Measurements from ENCODE around the gene RNF38.

RNF38 gene

DNA sequence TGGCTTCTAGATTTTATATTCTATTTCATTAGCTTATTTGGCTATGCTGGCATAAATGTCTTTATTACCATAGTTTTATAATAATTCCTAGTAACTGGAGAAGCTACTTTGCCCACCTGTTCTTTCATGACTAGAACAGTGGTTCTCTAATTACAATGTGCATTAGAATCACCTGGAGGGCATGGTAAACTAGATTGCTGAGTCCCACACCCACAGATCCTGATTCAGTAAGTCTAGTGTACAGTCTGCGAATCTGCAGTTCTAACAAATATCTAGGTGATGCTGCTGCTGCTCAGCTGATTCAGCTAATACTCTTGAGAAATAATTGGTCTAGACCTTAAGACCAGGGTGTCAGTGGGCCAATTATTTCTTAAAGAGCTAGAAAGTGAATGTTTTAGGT is 35.5 kb downstream of the RNF38 start:
- CTCF ChIA-PET, result interaction anchor here (1.0 kb wide), 1 partner anchor 11 kb away, joined by 3 read pairs; no protein-coding TSS in a partner anchor
- no peak overlapping the region for H3K4me3 ChIP-seq (ENCODE audit: control insufficient read depth in 1 of 7, extremely low read depth in 1 of 7, insufficient read depth in 4 of 7, low read depth in 2 of 7, low read length in 6 of 7)

DNA sequence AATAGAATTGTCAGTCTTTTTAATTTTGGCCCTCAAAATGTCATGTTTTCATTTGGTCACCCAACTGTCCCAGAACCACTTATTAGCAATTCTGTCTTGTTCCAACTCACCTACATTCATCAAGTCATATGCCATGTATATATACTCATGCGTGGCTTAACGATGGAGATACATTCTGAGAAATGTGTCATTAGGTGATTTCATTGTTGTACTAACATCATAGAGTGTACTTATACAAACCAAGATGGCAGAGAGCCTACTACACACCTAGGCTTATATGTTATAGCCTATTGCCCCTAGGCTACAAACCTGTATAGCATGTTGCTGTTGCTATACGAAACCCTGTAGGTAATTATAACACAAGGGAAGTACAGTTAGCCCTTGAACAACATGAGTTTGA is 36.6 kb downstream of the RNF38 start:
- no CpG with 5 or more reads among the region's 3 CpGs for WGBS (ENCODE audit: insufficient coverage)
- H3K4me1 ChIP-seq (ENCODE audit: control extremely low read depth in 1 of 4, control insufficient read depth in 4 of 4, insufficient read depth in 4 of 4, low read length in 3 of 4), result no peaks in the 10 kb centered on the region
- ChIA-PET CTCF (no interaction called here), POLR2A (no interaction called here)
- H3K4me3 ChIP-seq (ENCODE audit: control insufficient read depth in 1 of 7, extremely low read depth in 1 of 7, insufficient read depth in 4 of 7, low read depth in 2 of 7, low read length in 6 of 7), result no peak overlapping the region
- no peak for DNase-seq
- H3K27ac ChIP-seq (ENCODE audit: insufficient read depth in 1 of 2, low read depth in 1 of 2, low read length in 2 of 2, poor library complexity in 1 of 2, severe bottlenecking in 2 of 2), result no peak overlapping the region
- H3K36me3 ChIP-seq (ENCODE audit: control insufficient read depth in 4 of 4, insufficient read depth in 4 of 4, low read length in 3 of 4), result peaks cover 10 to 59% (median 31%) of the 10 kb centered on the region in 4 experiments
- H3K27me3 ChIP-seq (replicated peaks in 2 of 5; ENCODE audit: control insufficient read depth in 4 of 5, insufficient read depth in 5 of 5, low read length in 4 of 5), result no peaks in the 10 kb centered on the region
- no peaks in the 10 kb centered on the region for H3K9me3 ChIP-seq (ENCODE audit: control extremely low read depth in 1 of 5, control insufficient read depth in 4 of 5, insufficient read depth in 2 of 5, low read depth in 1 of 5, low read length in 4 of 5)

More for the DNA sequence above, 35.5 kb downstream of the RNF38 start:
- no peaks in the 10 kb centered on the region for H3K9me3 ChIP-seq (ENCODE audit: control extremely low read depth in 1 of 5, control insufficient read depth in 4 of 5, insufficient read depth in 2 of 5, low read depth in 1 of 5, low read length in 4 of 5)
- no peak for DNase-seq
- 100% methylated on average over 1 of the region's 1 CpG for WGBS (ENCODE audit: insufficient coverage)
- H3K27ac ChIP-seq (ENCODE audit: insufficient read depth in 1 of 2, low read depth in 1 of 2, low read length in 2 of 2, poor library complexity in 1 of 2, severe bottlenecking in 2 of 2), result no peak overlapping the region
- H3K27me3 ChIP-seq (replicated peaks in 2 of 5; ENCODE audit: control insufficient read depth in 4 of 5, insufficient read depth in 5 of 5, low read length in 4 of 5), result no peaks in the 10 kb centered on the region
- H3K36me3 ChIP-seq (ENCODE audit: control insufficient read depth in 4 of 4, insufficient read depth in 4 of 4, low read length in 3 of 4), result peaks cover 16 to 68% (median 41%) of the 10 kb centered on the region in 4 experiments
- H3K4me1 ChIP-seq (ENCODE audit: control extremely low read depth in 1 of 4, control insufficient read depth in 4 of 4, insufficient read depth in 4 of 4, low read length in 3 of 4), result no peaks in the 10 kb centered on the region
- POLR2A ChIA-PET, result no interaction called here

DNA sequence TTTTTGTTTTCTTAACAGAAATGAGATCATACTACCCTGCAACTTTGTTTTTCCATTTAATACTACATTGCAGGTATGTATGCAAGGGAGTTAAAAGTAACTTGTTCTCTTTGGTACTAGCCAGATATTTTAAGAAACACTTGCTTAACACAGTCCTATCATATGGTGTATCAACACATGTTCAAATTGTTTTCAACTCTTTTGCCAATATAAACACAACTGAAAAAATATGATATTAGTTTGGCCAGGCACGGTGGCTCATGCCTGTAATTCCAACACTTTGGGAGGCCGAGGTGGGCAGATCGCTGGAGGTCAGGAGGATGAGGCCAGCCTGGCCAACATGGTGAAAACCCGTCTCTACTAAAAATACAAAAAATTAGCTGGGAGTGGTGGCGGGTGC is 41.6 kb downstream of the RNF38 start:
- H3K27ac ChIP-seq (ENCODE audit: insufficient read depth in 1 of 2, low read depth in 1 of 2, low read length in 2 of 2, poor library complexity in 1 of 2, severe bottlenecking in 2 of 2), result no peak overlapping the region
- H3K36me3 ChIP-seq (ENCODE audit: control insufficient read depth in 4 of 4, insufficient read depth in 4 of 4, low read length in 3 of 4), result peaks cover 8 to 62% (median 35%) of the 10 kb centered on the region in 4 experiments
- 100% methylated on average over 3 of the region's 5 CpGs for WGBS (ENCODE audit: insufficient coverage)
- no peaks in the 10 kb centered on the region for H3K9me3 ChIP-seq (ENCODE audit: control extremely low read depth in 1 of 5, control insufficient read depth in 4 of 5, insufficient read depth in 2 of 5, low read depth in 1 of 5, low read length in 4 of 5)
- ChIA-PET CTCF (interaction anchor here (1.2 kb wide), 1 partner anchor 9 kb away, joined by 4 read pairs; no protein-coding TSS in a partner anchor), POLR2A (no interaction called here)
- no peaks in the 10 kb centered on the region for H3K4me1 ChIP-seq (ENCODE audit: control extremely low read depth in 1 of 4, control insufficient read depth in 4 of 4, insufficient read depth in 4 of 4, low read length in 3 of 4)
- no peak for DNase-seq
- H3K27me3 ChIP-seq (replicated peaks in 2 of 5; ENCODE audit: control insufficient read depth in 4 of 5, insufficient read depth in 5 of 5, low read length in 4 of 5), result no peaks in the 10 kb centered on the region
- H3K4me3 ChIP-seq (ENCODE audit: control insufficient read depth in 1 of 7, extremely low read depth in 1 of 7, insufficient read depth in 4 of 7, low read depth in 2 of 7, low read length in 6 of 7), result no peak overlapping the region

DNA sequence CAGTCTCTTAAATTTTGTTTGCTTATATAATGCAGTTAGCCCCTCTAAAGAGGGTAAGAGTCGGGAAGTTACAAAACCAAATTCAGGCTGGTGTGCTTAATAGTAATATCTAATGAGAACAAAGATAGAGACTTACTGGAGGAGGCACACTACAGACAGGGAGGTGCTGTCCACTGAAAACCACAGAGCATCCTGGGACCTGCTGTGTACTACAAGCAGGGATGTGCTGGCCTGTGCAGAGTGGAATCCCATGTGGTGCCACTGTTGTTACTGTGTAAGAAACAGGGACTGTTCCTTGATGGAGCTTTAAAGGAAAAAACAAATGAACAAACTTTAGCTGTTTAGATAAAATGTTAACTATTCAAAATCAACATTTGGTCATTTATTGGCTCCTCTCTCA is 42.4 kb downstream of the RNF38 start:
- Histone ChIP-seq H3K36me3 (ENCODE audit: control insufficient read depth in 4 of 4, insufficient read depth in 4 of 4, low read length in 3 of 4) (peaks cover 8 to 64% (median 33%) of the 10 kb centered on the region in 4 experiments), H3K9me3 (ENCODE audit: control extremely low read depth in 1 of 5, control insufficient read depth in 4 of 5, insufficient read depth in 2 of 5, low read depth in 1 of 5, low read length in 4 of 5) (no peaks in the 10 kb centered on the region), H3K4me1 (ENCODE audit: control extremely low read depth in 1 of 4, control insufficient read depth in 4 of 4, insufficient read depth in 4 of 4, low read length in 3 of 4) (peaks cover 0 to under 1% (median under 1%) of the 10 kb centered on the region in 4 experiments), H3K27me3 (replicated peaks in 2 of 5; ENCODE audit: control insufficient read depth in 4 of 5, insufficient read depth in 5 of 5, low read length in 4 of 5) (no peaks in the 10 kb centered on the region), H3K4me3 (ENCODE audit: control insufficient read depth in 1 of 7, extremely low read depth in 1 of 7, insufficient read depth in 4 of 7, low read depth in 2 of 7, low read length in 6 of 7) (no peak overlapping the region), H3K27ac (ENCODE audit: insufficient read depth in 1 of 2, low read depth in 1 of 2, low read length in 2 of 2, poor library complexity in 1 of 2, severe bottlenecking in 2 of 2) (no peak overlapping the region)
- CTCF ChIA-PET, result no interaction called here
- POLR2A ChIA-PET, result no interaction called here
- DNase-seq, result no peak
- WGBS (ENCODE audit: insufficient coverage), result 71% methylated on average over 1 of the region's 1 CpG

DNA sequence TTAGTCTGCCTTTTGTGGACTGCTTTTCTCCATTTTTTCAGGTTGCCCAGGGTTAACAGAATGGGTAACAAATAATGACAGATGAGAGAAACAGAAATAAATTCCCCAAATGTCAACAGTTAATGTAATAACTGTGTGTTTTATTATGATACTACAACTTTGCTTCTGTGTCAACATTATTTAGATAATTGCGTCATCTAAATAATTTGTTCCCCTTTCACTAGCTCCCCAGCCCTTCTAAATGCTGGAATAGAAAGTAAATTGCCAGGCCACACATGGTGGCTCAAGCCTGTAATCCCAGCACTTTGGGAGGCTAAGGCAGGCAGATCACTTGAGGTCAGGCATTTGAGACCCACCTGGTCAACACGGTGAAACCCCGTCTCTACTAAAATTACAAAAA is 53.5 kb downstream of the RNF38 start:
- H3K27me3 ChIP-seq (replicated peaks in 2 of 5; ENCODE audit: control insufficient read depth in 4 of 5, insufficient read depth in 5 of 5, low read length in 4 of 5), result no peaks in the 10 kb centered on the region
- H3K4me1 ChIP-seq (ENCODE audit: control extremely low read depth in 1 of 4, control insufficient read depth in 4 of 4, insufficient read depth in 4 of 4, low read length in 3 of 4), result peaks cover 0 to 2% (median 1%) of the 10 kb centered on the region in 4 experiments
- no CpG with 5 or more reads among the region's 3 CpGs for WGBS (ENCODE audit: insufficient coverage)
- no peak overlapping the region for H3K27ac ChIP-seq (ENCODE audit: insufficient read depth in 1 of 2, low read depth in 1 of 2, low read length in 2 of 2, poor library complexity in 1 of 2, severe bottlenecking in 2 of 2)
- no peak overlapping the region for H3K4me3 ChIP-seq (ENCODE audit: control insufficient read depth in 1 of 7, extremely low read depth in 1 of 7, insufficient read depth in 4 of 7, low read depth in 2 of 7, low read length in 6 of 7)
- peaks cover 32 to 77% (median 59%) of the 10 kb centered on the region in 4 experiments for H3K36me3 ChIP-seq (ENCODE audit: control insufficient read depth in 4 of 4, insufficient read depth in 4 of 4, low read length in 3 of 4)
- DNase-seq, result no peak
- POLR2A ChIA-PET, result no interaction called here
- CTCF ChIA-PET, result no interaction called here
- no peaks in the 10 kb centered on the region for H3K9me3 ChIP-seq (ENCODE audit: control extremely low read depth in 1 of 5, control insufficient read depth in 4 of 5, insufficient read depth in 2 of 5, low read depth in 1 of 5, low read length in 4 of 5)

DNA sequence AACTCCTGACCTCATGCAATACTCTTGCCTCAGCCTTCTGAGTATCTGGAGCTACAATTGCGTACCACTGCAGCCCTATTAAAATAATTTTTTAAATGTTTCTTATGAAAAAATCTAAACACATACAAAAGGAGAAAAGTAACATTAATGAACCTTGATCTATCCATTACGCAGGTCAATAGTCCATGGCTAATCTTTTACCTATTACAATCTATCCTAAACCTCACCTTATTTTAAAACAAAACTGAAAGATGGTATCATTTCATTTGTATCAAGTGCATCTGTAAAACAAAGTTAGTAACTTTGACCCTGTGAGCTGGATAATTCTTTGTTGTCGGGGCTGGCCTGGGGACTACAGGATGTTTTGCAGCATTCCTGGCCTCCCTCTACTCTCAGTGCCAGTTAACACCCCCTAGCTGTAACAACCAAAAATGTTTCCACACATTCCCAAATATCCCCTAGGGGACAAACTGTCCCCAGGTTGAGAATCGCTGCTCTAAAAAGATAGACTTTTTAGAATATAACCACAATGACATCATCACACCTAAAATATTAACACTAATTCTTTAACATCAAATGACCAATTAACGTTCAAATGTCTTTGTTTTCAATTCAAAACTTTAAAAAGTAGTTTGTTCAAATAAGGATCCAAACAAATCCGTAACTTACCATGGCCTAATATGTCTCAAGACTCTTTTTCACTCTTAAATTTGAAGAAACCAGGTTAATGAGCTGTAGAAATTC is 54.8 kb downstream of the RNF38 start:
- Histone ChIP-seq H3K27ac (ENCODE audit: insufficient read depth in 1 of 2, low read depth in 1 of 2, low read length in 2 of 2, poor library complexity in 1 of 2, severe bottlenecking in 2 of 2) (no peak overlapping the region), H3K9me3 (ENCODE audit: control extremely low read depth in 1 of 5, control insufficient read depth in 4 of 5, insufficient read depth in 2 of 5, low read depth in 1 of 5, low read length in 4 of 5) (no peaks in the 10 kb centered on the region), H3K4me3 (ENCODE audit: control insufficient read depth in 1 of 7, extremely low read depth in 1 of 7, insufficient read depth in 4 of 7, low read depth in 2 of 7, low read length in 6 of 7) (no peak overlapping the region), H3K36me3 (ENCODE audit: control insufficient read depth in 4 of 4, insufficient read depth in 4 of 4, low read length in 3 of 4) (peaks cover 28 to 78% (median 59%) of the 10 kb centered on the region in 4 experiments), H3K4me1 (ENCODE audit: control extremely low read depth in 1 of 4, control insufficient read depth in 4 of 4, insufficient read depth in 4 of 4, low read length in 3 of 4) (no peaks in the 10 kb centered on the region), H3K27me3 (replicated peaks in 2 of 5; ENCODE audit: control insufficient read depth in 4 of 5, insufficient read depth in 5 of 5, low read length in 4 of 5) (no peaks in the 10 kb centered on the region)
- no peak for DNase-seq
- ChIA-PET POLR2A (interaction anchor here (0.7 kb wide), 1 partner anchor 1087 kb away, joined by 3 read pairs; no protein-coding TSS in a partner anchor), CTCF (interaction anchor here (0.8 to 1.3 kb wide), 4 partner anchors 10 to 209 kb away, joined by 3 to 5 read pairs (median 4); partner anchors contain the start of gene GLIPR2)
- 100% methylated on average over 3 of the region's 6 CpGs for WGBS (ENCODE audit: insufficient coverage)

DNA sequence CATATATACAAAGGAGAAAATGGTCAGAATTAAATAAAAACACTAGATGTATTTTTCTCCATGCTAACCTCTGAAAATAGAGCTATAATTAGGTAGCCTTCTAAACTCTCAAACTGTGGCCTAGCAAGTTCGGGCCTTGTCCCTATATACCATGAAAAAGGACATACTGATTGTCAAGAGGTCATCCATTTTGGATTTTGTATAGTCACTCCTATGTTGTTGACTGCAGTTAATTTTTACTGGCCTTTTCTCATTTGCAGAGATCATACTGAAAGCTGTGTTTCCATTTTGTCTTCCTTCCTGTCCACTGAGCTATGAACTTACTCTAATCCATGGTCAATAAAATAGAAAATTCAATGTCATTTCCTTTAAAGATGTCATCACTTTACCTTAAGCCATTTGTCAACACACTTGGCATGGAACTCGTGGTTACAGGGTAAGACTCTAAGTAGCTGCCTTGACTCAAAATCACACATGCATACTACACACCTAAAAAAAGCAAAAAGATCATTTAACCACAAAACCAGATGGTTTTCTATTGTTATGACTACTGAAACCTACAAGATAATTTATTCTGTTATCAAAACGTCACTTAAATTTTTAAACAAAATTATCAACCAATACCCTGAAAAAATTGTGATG is 58.0 kb downstream of the RNF38 start:
- no peaks in the 10 kb centered on the region for H3K4me1 ChIP-seq (ENCODE audit: control extremely low read depth in 1 of 4, control insufficient read depth in 4 of 4, insufficient read depth in 4 of 4, low read length in 3 of 4)
- no peak overlapping the region for H3K4me3 ChIP-seq (ENCODE audit: control insufficient read depth in 1 of 7, extremely low read depth in 1 of 7, insufficient read depth in 4 of 7, low read depth in 2 of 7, low read length in 6 of 7)
- peak in 2 of 3 donors; percentile 7 to 11 for DNase-seq
- H3K36me3 ChIP-seq (ENCODE audit: control insufficient read depth in 4 of 4, insufficient read depth in 4 of 4, low read length in 3 of 4), result peaks cover 20 to 74% (median 60%) of the 10 kb centered on the region in 4 experiments
- no peaks in the 10 kb centered on the region for H3K9me3 ChIP-seq (ENCODE audit: control extremely low read depth in 1 of 5, control insufficient read depth in 4 of 5, insufficient read depth in 2 of 5, low read depth in 1 of 5, low read length in 4 of 5)
- POLR2A ChIA-PET, result interaction anchor here (0.6 kb wide), 1 partner anchor 1345 kb away, joined by 5 read pairs; no protein-coding TSS in a partner anchor
- no peaks in the 10 kb centered on the region for H3K27me3 ChIP-seq (replicated peaks in 2 of 5; ENCODE audit: control insufficient read depth in 4 of 5, insufficient read depth in 5 of 5, low read length in 4 of 5)
- 29% methylated on average over 1 of the region's 3 CpGs for WGBS (ENCODE audit: insufficient coverage)
- CTCF ChIA-PET, result interaction anchor here (1.4 to 4.0 kb wide), 2 partner anchors 12 to 34 kb away, joined by 3 to 27 read pairs; no protein-coding TSS in a partner anchor
- H3K27ac ChIP-seq (ENCODE audit: insufficient read depth in 1 of 2, low read depth in 1 of 2, low read length in 2 of 2, poor library complexity in 1 of 2, severe bottlenecking in 2 of 2), result no peak overlapping the region

Measured in common myeloid progenitor, CD34-positive (primary cell).